Globus pallidus (tissue), 1 donor: ENCODE results near the gene TBC1D4.
"Not testable (repeated sequence)": the region's sequence is repeated elsewhere in the genome, so short reads cannot be mapped to it uniquely, and the experiment has no call there.

Source experiments
- DNase-seq: peaks from one replicate; pipeline ENCODE4 v3.0.0-alpha.2; 2015; ENCODE audit warnings: low spot score

The TBC1D4 gene

GRCh38 chr13:75454497-75454896, 27.5 kb downstream of the TBC1D4 start:
- DNase-seq, result no peak

DNA sequence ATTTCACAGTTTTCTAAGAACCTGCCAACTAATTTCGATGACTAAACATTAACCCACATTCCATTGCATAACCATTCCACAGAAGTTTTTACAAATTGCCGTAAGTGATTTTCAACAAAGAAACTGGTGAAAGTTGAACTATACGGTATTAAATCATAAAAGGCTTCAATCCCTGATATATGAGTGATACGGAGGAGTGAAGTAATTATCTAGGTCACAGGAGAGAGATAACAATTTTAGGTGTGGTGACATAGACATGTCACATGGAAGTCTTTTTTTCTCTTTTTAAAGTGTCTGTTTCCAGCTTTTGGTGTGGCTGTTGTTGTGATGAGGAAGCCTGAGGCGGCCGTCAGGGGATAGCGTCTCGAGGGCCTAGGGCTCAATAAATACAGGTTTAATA, 29.4 kb downstream of the TBC1D4 start:
- no peak for DNase-seq

- no peak for DNase-seq
Measured at GRCh38 chr13:75447493-75447892, 34.5 kb downstream of the TBC1D4 start.

DNA sequence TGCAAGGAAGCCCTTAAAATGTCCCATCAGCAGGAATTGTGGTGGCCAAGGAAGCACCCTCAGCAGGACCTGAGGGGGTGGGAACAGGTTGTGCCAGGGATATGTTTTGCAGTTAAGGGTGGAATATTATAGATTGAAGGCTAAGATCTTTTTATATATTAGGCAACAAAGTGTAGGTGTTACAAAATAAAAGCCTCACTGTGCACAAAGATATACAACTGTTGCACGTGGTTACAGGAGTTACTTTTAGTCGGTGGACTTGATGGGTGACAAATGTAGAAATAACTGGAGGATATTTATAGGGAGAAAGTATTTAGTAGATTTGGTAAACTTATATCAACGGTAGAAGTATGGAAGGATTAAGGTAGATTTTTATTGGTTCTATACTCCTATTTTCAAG, 35.1 kb downstream of the TBC1D4 start:
- no peak for DNase-seq

- DNase-seq, result no peak
Measured at GRCh38 chr13:75445717-75446499, 36.1 kb downstream of the TBC1D4 start.

- DNase-seq, result no peak
Measured at GRCh38 chr13:75444016-75444415, 38.0 kb downstream of the TBC1D4 start.

GRCh38 chr13:75443356-75443958, 38.5 kb downstream of the TBC1D4 start:
- no peak for DNase-seq

- no peak for DNase-seq
Measured at GRCh38 chr13:75442736-75443234, 39.2 kb downstream of the TBC1D4 start.

DNA sequence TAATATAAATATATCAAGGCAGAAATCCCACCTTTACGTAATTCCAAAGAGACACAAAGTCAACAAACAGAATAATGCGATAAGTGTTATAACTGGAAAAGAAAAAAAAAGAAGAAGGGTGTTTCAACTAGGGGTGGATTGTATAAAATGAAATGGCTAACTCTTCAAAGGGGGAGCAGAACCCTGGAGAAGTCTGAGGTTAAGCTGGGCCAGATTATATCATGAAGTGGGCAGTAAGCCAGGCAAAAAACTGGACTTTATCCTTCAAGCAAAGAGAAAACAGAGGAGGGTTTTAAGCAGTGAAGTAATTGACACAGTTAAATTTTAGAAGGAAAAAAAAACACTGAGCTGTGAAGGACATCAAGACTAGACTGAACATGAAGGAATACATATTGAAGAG, 41.9 kb downstream of the TBC1D4 start:
- no peak for DNase-seq

GRCh38 chr13:75437582-75438318, 44.2 kb downstream of the TBC1D4 start:
- peak; percentile 14 for DNase-seq

GRCh38 chr13:75434126-75434525, 47.8 kb downstream of the TBC1D4 start:
- DNase-seq, result not testable (repeated sequence)

GRCh38 chr13:75432811-75433244, 49.1 kb downstream of the TBC1D4 start:
- no peak for DNase-seq

- no peak for DNase-seq
Measured at GRCh38 chr13:75432045-75432444, 49.9 kb downstream of the TBC1D4 start.

DNA sequence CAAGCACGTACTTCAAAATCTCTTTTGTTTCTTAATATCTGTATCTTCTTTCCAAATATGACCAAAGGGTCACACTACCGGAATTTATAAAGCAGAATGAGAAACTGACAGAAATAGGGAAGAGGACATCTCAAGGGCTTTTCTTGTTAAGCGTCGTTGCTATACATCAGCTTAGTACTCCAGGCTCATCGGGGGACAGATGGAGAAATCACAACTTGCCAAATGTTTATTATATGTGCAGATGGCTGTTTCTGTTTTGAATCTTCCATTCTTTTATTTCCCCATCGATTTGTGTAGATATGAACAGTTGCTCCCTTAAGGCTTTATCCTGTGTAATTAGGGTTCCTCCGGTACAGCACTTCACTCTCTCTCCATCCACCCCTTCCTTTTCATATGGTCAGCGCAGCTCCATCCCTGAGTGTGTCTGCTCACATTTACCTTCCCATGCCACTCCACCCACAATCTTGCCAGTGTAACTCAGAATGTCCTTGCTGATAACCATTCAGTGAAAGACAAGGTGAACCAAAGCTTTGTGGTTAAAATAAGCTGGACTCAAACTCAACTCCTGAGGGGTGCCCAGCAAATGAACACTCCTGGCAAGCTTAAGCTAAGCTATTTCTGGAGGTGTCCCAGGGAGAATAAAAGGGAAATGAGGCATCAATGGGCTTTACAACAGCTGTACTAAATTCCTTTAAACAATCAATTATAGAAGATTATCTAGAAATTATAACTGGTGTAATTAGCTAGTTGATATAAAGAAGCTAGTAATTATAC, 51.3 kb downstream of the TBC1D4 start:
- DNase-seq, result no peak

- DNase-seq, result no peak
Measured at GRCh38 chr13:75426421-75426820, 55.5 kb downstream of the TBC1D4 start.

DNA sequence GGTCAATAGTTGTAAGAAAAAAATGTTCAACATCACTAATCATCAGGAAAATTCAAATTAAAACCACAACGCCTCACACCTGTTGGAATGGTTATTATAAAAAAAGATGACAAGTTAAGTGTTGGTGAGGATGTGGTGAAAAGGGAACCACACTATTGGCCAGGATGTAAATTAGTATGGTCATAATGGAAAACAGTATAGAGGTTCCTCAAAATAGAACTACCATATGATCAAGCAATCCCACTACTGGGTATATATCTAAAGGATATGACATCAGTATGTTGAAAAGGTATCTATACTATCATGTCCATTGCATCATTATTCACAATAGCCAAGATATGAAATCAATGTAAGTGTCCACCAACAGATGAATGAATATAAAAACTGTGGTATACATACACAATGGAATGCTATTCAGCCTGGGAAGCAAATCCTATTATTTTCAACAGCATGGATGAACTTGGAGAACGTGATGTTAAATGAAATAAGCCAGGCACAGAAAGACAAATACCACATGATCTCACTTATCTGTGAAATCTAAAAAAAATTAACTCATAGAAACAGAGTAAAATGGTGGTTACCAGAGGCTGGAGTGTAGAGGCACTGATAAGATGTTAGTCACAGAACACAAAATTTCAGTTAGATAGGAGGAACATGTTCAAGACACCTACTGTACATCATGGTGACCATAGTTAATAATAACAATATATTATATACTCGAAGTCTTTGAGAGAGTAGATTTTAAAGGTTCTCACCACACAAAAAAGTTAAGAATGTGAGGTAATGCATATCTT, 56.6 kb downstream of the TBC1D4 start:
- no peak for DNase-seq

DNA sequence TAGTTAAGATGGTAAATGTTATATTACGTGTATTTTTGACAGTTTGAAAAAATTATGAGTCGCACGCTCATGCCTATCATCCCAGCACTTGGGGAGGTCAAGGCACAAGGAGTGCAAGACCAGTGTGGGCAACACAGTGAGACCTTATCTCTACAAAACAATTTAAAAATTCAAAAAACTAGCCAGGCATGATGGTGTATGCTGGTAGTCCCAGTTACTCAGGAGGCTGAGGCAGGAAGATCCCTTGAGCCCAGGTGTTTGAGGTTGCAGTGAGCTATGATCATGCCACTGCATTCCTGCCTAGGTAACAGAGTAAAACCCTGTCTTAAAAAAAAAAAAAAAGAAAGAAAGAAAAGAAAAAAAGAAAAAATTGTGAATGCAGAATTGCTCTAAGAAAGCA, 58.0 kb downstream of the TBC1D4 start:
- no peak for DNase-seq

GRCh38 chr13:75422028-75422427, 59.9 kb downstream of the TBC1D4 start:
- no peak for DNase-seq

- no peak for DNase-seq
Measured at GRCh38 chr13:75421133-75421532, 60.8 kb downstream of the TBC1D4 start.

GRCh38 chr13:75419656-75420055, 62.3 kb downstream of the TBC1D4 start:
- no peak for DNase-seq

DNA sequence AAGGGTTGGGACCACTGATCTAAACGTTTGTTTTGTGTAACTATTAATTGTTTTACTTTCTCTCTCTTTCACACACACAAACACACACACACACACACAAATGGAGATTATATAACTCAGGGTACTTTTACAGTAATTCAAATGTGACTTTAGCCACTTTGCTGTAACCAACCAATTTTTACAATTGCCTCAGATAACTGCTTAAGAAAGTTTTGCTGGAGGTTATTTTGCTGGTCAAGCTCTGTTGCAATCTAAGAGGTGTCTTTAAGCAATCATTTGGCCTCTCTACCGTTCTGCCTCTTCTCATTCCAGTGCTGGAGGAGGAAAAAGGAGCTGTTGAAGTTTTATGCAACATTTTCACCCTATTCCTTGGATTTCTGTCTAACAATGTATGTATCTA, 63.0 kb downstream of the TBC1D4 start:
- no peak for DNase-seq
